Cardiac fibroblast (primary cell): ENCODE data around the gene TBX5.

ENCODE experiments used
- DNase-seq, 2 donors: peaks; one replicate each; pipeline versions ENCODE4 v3.0.0 to v3.0.0-alpha.2; 2010; ENCODE audit warnings: low read depth in 2 of 2
- H3K4me3 ChIP-seq, 2 donors: replicated peaks in 1 of 2; 1 replicate in 1 of 2; 2 replicates in 1 of 2; pipeline ENCODE4 v1.5.1; 2011; ENCODE audit warnings: low read depth in 2 of 2, low read length in 2 of 2, mild to moderate bottlenecking in 2 of 2, moderate library complexity in 1 of 2
- TF ChIP-seq, protein P1 (sequence below): IDR thresholded peaks from one replicate; pipeline ENCODE4 v1.5.1; 2011; ENCODE audit warnings: low read depth, mild to moderate bottlenecking, low read length, inconsistent platforms

The TBX5 gene

DNA sequence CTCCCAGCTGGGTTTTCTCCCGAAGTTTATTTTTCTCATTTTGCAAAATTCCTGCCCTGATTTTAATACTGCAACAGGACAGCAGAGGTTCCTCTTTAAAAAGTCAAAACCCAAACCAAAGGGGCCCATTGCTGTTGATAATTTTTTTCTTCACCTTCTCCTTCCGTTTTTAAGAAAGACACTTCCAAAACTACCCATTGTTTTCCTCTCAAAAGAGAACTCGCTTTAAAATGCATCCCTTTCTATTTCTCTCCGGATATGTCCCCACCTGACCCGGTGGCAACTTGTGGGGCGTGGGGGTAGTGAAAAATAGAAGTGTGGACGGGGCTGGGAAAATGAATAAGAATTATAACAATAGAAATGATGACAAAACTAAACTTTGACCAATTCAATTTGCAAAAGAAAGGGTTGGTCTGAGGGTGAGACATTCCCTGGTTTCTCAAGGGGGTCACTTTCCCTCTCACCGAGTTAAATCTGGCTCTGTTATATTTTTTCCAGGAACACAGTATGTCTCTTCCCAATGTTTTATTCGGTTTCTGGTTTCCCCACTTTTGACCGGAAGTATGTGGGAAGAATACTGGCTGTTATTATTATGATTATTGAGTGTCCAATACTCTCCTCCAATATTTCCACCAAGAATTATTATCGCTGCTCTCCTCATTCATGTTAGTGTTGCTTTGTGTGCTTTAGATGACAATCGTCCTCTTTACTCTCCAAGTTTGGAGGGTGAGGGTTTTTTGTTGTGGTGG lies 4.1 kb upstream of the TBX5 start:
- peak in 1 of 2 donors; percentile 19 for DNase-seq
- peak overlapping the region; percentile 41 to 51 for H3K4me3 ChIP-seq
- TF ChIP-seq, protein P1, sequence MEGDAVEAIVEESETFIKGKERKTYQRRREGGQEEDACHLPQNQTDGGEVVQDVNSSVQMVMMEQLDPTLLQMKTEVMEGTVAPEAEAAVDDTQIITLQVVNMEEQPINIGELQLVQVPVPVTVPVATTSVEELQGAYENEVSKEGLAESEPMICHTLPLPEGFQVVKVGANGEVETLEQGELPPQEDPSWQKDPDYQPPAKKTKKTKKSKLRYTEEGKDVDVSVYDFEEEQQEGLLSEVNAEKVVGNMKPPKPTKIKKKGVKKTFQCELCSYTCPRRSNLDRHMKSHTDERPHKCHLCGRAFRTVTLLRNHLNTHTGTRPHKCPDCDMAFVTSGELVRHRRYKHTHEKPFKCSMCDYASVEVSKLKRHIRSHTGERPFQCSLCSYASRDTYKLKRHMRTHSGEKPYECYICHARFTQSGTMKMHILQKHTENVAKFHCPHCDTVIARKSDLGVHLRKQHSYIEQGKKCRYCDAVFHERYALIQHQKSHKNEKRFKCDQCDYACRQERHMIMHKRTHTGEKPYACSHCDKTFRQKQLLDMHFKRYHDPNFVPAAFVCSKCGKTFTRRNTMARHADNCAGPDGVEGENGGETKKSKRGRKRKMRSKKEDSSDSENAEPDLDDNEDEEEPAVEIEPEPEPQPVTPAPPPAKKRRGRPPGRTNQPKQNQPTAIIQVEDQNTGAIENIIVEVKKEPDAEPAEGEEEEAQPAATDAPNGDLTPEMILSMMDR = no peak

- peak; percentile 62 to 74 for DNase-seq
- TF ChIP-seq, protein P1 = peak; percentile 31
- H3K4me3 ChIP-seq = peak overlapping the region; percentile 41 to 51
Observed at GRCh38 chr12:114408886-114409851, 3.2 kb upstream of the TBX5 start.

DNA sequence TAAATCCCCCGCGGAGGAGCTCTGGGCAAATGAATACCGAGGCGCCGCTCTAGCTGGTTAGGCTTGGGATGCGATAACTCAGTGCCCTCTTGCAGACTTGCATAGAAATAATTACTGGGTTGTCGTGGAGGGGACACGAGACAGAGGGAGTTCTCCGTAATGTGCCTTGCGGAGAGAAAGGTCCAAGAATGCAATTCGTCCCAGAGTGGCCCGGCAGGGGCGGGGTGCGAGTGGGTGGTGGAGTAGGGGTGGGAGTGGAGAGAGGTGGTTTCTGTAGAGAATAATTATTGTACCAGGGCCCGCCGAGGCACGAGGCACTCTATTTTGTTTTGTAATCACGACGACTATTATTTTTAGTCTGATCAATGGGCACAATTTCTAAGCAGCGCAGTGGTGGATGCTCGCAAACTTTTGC lies 2.5 kb upstream of the TBX5 start:
- DNase-seq = peak in 1 of 2 donors; percentile 33
- peak overlapping the region; percentile 41 to 51 for H3K4me3 ChIP-seq

GRCh38 chr12:114407842-114408411 lies 2.0 kb upstream of the TBX5 start:
- H3K4me3 ChIP-seq = peak overlapping the region in 1 of 2 donors; percentile 41
- peak in 1 of 2 donors; percentile 56 for DNase-seq
- TF ChIP-seq, protein P1 = no peak

More for the DNA sequence above, 2.5 kb upstream of the TBX5 start:
- TF ChIP-seq, protein P1 = no peak

GRCh38 chr12:114406984-114407841 lies 1.3 kb upstream of the TBX5 start:
- H3K4me3 ChIP-seq = peak overlapping the region in 1 of 2 donors; percentile 32
- TF ChIP-seq, protein P1 = no peak

More at GRCh38 chr12:114406984-114407841, 1.3 kb upstream of the TBX5 start:
- DNase-seq = no peak
